HG03135 (cell line): ENCODE data around the gene FANCC.

Experiments
- ATAC-seq: cut with Tn5 transposase; IDR thresholded peaks from one replicate; pipeline ENCODE4 v1.9.1; 2021; ENCODE audit warnings: mild to moderate bottlenecking, moderate library complexity; ENCODE audit not compliant: unreplicated experiment

FANCC gene

GRCh38 chr9:95076696-95077052 is 240.8 kb downstream of the FANCC start:
- no peak for ATAC-seq

GRCh38 chr9:95075700-95076099 is 241.8 kb downstream of the FANCC start:
- ATAC-seq, result no peak

GRCh38 chr9:95074632-95075031 is 242.9 kb downstream of the FANCC start:
- no peak for ATAC-seq

GRCh38 chr9:95073918-95074317 is 243.6 kb downstream of the FANCC start:
- no peak for ATAC-seq

- ATAC-seq, result no peak
Observed at GRCh38 chr9:95073042-95073607, 244.4 kb downstream of the FANCC start.

GRCh38 chr9:95071925-95072324 is 245.6 kb downstream of the FANCC start:
- ATAC-seq, result no peak

- no peak for ATAC-seq
Observed at GRCh38 chr9:95071450-95071849, 246.1 kb downstream of the FANCC start.

GRCh38 chr9:95070549-95071021 is 246.9 kb downstream of the FANCC start:
- ATAC-seq, result no peak

- no peak for ATAC-seq
Observed at GRCh38 chr9:95067897-95068296, 249.6 kb downstream of the FANCC start.

- ATAC-seq, result no peak
Observed at GRCh38 chr9:95067057-95067456, 250.5 kb downstream of the FANCC start.

- no peak for ATAC-seq
Observed at GRCh38 chr9:95065224-95065623, 252.3 kb downstream of the FANCC start.

- no peak for ATAC-seq
Observed at GRCh38 chr9:95063300-95063699, 254.2 kb downstream of the FANCC start.

- ATAC-seq, result no peak
Observed at GRCh38 chr9:95062596-95063065, 254.9 kb downstream of the FANCC start.

- ATAC-seq, result no peak
Observed at GRCh38 chr9:95061916-95062595, 255.5 kb downstream of the FANCC start.

- no peak for ATAC-seq
Observed at GRCh38 chr9:95060916-95061315, 256.6 kb downstream of the FANCC start.

- ATAC-seq, result no peak
Observed at GRCh38 chr9:95060234-95060633, 257.3 kb downstream of the FANCC start.

- no peak for ATAC-seq
Observed at GRCh38 chr9:95058795-95059386, 258.6 kb downstream of the FANCC start.

- ATAC-seq, result no peak
Observed at GRCh38 chr9:95058121-95058785, 259.3 kb downstream of the FANCC start.

GRCh38 chr9:95057101-95057500 is 260.4 kb downstream of the FANCC start:
- ATAC-seq, result no peak

GRCh38 chr9:95055851-95056551 is 261.5 kb downstream of the FANCC start:
- ATAC-seq, result no peak

- ATAC-seq, result no peak
Observed at GRCh38 chr9:95055334-95055850, 262.1 kb downstream of the FANCC start.
